Measurements from ENCODE around the gene BPIFB4. TPM values are rescaled to one million over a fixed set of nuclear protein-coding genes. Genes with fewer than 3 reads are reported as not detected.

Gene BPIFB4
- total and polyA plus RNA-seq, 2 experiments from 2014 or later = not detected

GRCh38 chr20:33092361-33092760 lies 12.9 kb downstream of the BPIFB4 start:
- no peaks in the 10 kb centered on the region for H3K79me2 ChIP-seq (replicated peaks; ENCODE audit: insufficient read depth)
- no peak for DNase-seq (ENCODE audit: low spot score)
- ATAC-seq = no peak
- H3F3A ChIP-seq (replicated peaks; ENCODE audit: low read depth) = no peaks in the 10 kb centered on the region
- H3K9me3 Mint-ChIP-seq = no peaks in the 10 kb centered on the region
- no peak overlapping the region for H3K4me3 Mint-ChIP-seq
- H3K4me3 ChIP-seq = no peak overlapping the region
- no peak overlapping the region for H3K4me2 ChIP-seq
- H3K4me1 Mint-ChIP-seq = no peaks in the 10 kb centered on the region
- H3K4me1 ChIP-seq (ENCODE audit: insufficient read depth) = no peaks in the 10 kb centered on the region
- no peaks in the 10 kb centered on the region for H4K20me1 ChIP-seq (replicated peaks; ENCODE audit: insufficient read depth)
- TF ChIP-seq JUNB (IDR thresholded peaks at IDR 0.05; ENCODE audit: unreplicated experiment) = no peak
- no peak for TF ChIP-seq ZNF331 (CRISPR knock-in tag; IDR thresholded peaks at IDR 0.05; ENCODE audit: low read depth)
- no peak for TF ChIP-seq ZNF462 (CRISPR knock-in tag; IDR thresholded peaks at IDR 0.05)
- no peak for TF ChIP-seq ZNF114 (CRISPR knock-in tag; IDR thresholded peaks at IDR 0.05)
- H3K27ac ChIP-seq (ENCODE audit: low read depth) = no peak overlapping the region
- H3K36me3 ChIP-seq (ENCODE audit: insufficient read depth) = no peaks in the 10 kb centered on the region
- H3K9me2 ChIP-seq (ENCODE audit: insufficient read depth) = no peaks in the 10 kb centered on the region
- H3K36me3 Mint-ChIP-seq (ENCODE audit: low read depth) = no peaks in the 10 kb centered on the region
- no peak overlapping the region for H2AFZ ChIP-seq
- H3K27me3 Mint-ChIP-seq (ENCODE audit: insufficient read depth, low read depth, poor library complexity) = peaks cover 5% of the 10 kb centered on the region
- H3K27me3 ChIP-seq (ENCODE audit: insufficient read depth) = no peaks in the 10 kb centered on the region
- no peak overlapping the region for H3K27ac Mint-ChIP-seq

- Histone ChIP-seq H3K4me2 (no peak overlapping the region), H3K4me3 (no peak overlapping the region), H3K79me2 (replicated peaks; ENCODE audit: insufficient read depth) (no peaks in the 10 kb centered on the region), H3K4me1 (ENCODE audit: insufficient read depth) (no peaks in the 10 kb centered on the region), H3K27ac (ENCODE audit: low read depth) (no peak overlapping the region), H3K36me3 (ENCODE audit: insufficient read depth) (no peaks in the 10 kb centered on the region), H3K27me3 (ENCODE audit: insufficient read depth) (no peaks in the 10 kb centered on the region), H2AFZ (no peak overlapping the region), H3K9me2 (ENCODE audit: insufficient read depth) (no peaks in the 10 kb centered on the region), H3F3A (replicated peaks; ENCODE audit: low read depth) (no peaks in the 10 kb centered on the region), H4K20me1 (replicated peaks; ENCODE audit: insufficient read depth) (no peaks in the 10 kb centered on the region)
- no peak for DNase-seq (ENCODE audit: low spot score)
- Mint-ChIP-seq H3K9me3 (no peaks in the 10 kb centered on the region), H3K4me3 (no peak overlapping the region), H3K27ac (no peak overlapping the region), H3K27me3 (ENCODE audit: insufficient read depth, low read depth, poor library complexity) (peaks cover 5% of the 10 kb centered on the region), H3K36me3 (ENCODE audit: low read depth) (no peaks in the 10 kb centered on the region), H3K4me1 (no peaks in the 10 kb centered on the region)
- no peak for ATAC-seq
- TF ChIP-seq STAT1 (IDR thresholded peaks at IDR 0.05; ENCODE audit: unreplicated experiment) (no peak), POLR2AphosphoS5 (IDR thresholded peaks at IDR 0.05; ENCODE audit: low read depth) (no peak), EZH2phosphoT487 (IDR thresholded peaks at IDR 0.05; ENCODE audit: unreplicated experiment) (no peak), EZH2 (IDR thresholded peaks at IDR 0.05; ENCODE audit: low read depth, unreplicated experiment) (no peak), CTCF (conservative IDR thresholded peaks at IDR 0.05; ENCODE audit: low read depth in 2 of 2) (no peak), CREB1 (CRISPR knock-in tag; IDR thresholded peaks at IDR 0.05; ENCODE audit: low read depth) (no peak), REST (IDR thresholded peaks at IDR 0.05; ENCODE audit: unreplicated experiment) (no peak)
Observed at GRCh38 chr20:33093074-33093473, 13.6 kb downstream of the BPIFB4 start.

Data from GM23338 (cell line).